GM23338 (cell line): Measurements from ENCODE around the gene MLLT3. TPM values are rescaled to one million over a fixed set of nuclear protein-coding genes. Genes with fewer than 3 reads are reported as not detected.

ENCODE experiments used
- ATAC-seq: fragments of 200-7000 bp; cut with Tn5 transposase; 3 replicates; pipeline ENCODE4 v1.9.1; 2020
- DNase-seq: peaks from one replicate; pipeline ENCODE4 v3.0.0-alpha.2; 2015; ENCODE audit warnings: low spot score
- H2AFZ ChIP-seq: fragments of 200-600 bp; sonication (generic); 2 replicates; pipeline ENCODE4 v1.8.0; 2016; ENCODE audit warnings: antibody characterized with exemption, mild to moderate bottlenecking, moderate library complexity
- H3F3A ChIP-seq: fragments of 200-600 bp; sonication (generic); replicated peaks from 2 replicates; pipeline ENCODE4 v1.8.0; 2017; ENCODE audit warnings: antibody characterized with exemption, mixed run types, low read depth
- H3K27ac ChIP-seq: fragments of 200-600 bp; sonication (generic); 2 replicates; pipeline ENCODE4 v1.6.1; 2016; ENCODE audit warnings: low read depth
- H3K27me3 ChIP-seq: fragments of 200-600 bp; sonication (generic); 2 replicates; pipeline ENCODE4 v1.8.0; 2016; ENCODE audit warnings: mild to moderate bottlenecking, mixed run types, moderate library complexity; ENCODE audit not compliant: insufficient read depth
- H3K36me3 ChIP-seq: fragments of 200-600 bp; sonication (generic); 2 replicates; pipeline ENCODE4 v1.8.0; 2016; ENCODE audit warnings: mild to moderate bottlenecking; ENCODE audit not compliant: insufficient read depth
- H3K4me1 ChIP-seq: fragments of 200-600 bp; sonication (generic); 2 replicates; pipeline ENCODE4 v1.8.0; 2016; ENCODE audit warnings: mild to moderate bottlenecking, moderate library complexity; ENCODE audit not compliant: insufficient read depth
- H3K4me2 ChIP-seq: fragments of 200-600 bp; sonication (generic); 2 replicates; pipeline ENCODE4 v1.7.1; 2017; ENCODE audit warnings: mixed run types
- H3K4me3 ChIP-seq: fragments of 200-600 bp; sonication (generic); 2 replicates; pipeline ENCODE4 v1.6.1; 2016; ENCODE audit warnings: mixed run types
- H3K79me2 ChIP-seq: fragments of 200-600 bp; sonication (generic); replicated peaks from 2 replicates; pipeline ENCODE4 v1.8.0; 2017; ENCODE audit warnings: mild to moderate bottlenecking; ENCODE audit not compliant: insufficient read depth
- H3K9me2 ChIP-seq: fragments of 200-600 bp; sonication (generic); 2 replicates; pipeline ENCODE4 v1.8.0; 2017; ENCODE audit not compliant: insufficient read depth
- H4K20me1 ChIP-seq: fragments of 200-600 bp; sonication (generic); replicated peaks from 2 replicates; pipeline ENCODE4 v1.8.0; 2017; ENCODE audit warnings: mild to moderate bottlenecking; ENCODE audit not compliant: insufficient read depth
- H3K27ac Mint-ChIP-seq: 2 replicates; pipeline ENCODE4 v1.8.0; 2020; ENCODE audit warnings: inconsistent platforms, mild to moderate bottlenecking, moderate library complexity, mixed read lengths
- H3K27me3 Mint-ChIP-seq: 3 replicates; pipeline ENCODE4 v1.8.0; 2022; ENCODE audit warnings: low read depth, mild to moderate bottlenecking, moderate library complexity, mixed read lengths, inconsistent platforms; ENCODE audit not compliant: insufficient read depth, poor library complexity
- H3K36me3 Mint-ChIP-seq: 3 replicates; pipeline ENCODE4 v1.8.0; 2021; ENCODE audit warnings: low read depth, mild to moderate bottlenecking, inconsistent platforms, moderate library complexity, mixed read lengths
- H3K4me1 Mint-ChIP-seq: 3 replicates; pipeline ENCODE4 v1.8.0; 2020; ENCODE audit warnings: mild to moderate bottlenecking, inconsistent platforms, mixed read lengths
- H3K4me3 Mint-ChIP-seq: 3 replicates; pipeline ENCODE4 v1.8.0; 2021; ENCODE audit warnings: moderate library complexity, mild to moderate bottlenecking, inconsistent platforms, mixed read lengths
- H3K9me3 Mint-ChIP-seq: 3 replicates; pipeline ENCODE4 v1.8.0; 2020; ENCODE audit warnings: moderate library complexity, mild to moderate bottlenecking, inconsistent platforms, mixed read lengths
- CREB1 ChIP-seq: fragments of 250-450 bp; sonication (Bioruptor Pico); IDR thresholded peaks from 2 replicates; pipeline ENCODE4 v1.5.0; 2020; ENCODE audit warnings: low read depth, mild to moderate bottlenecking, moderate library complexity
- CTCF ChIP-seq, 2 experiments: fragments of 200-600 bp in 1 of 2; sonication (generic) in 1 of 2; conservative IDR thresholded peaks; 2 replicates each; pipeline versions ENCODE4 v1.5.1 to v1.6.1; 2016 to 2017; ENCODE audit warnings: antibody characterized with exemption in 2 of 2, low read depth in 2 of 2, mild to moderate bottlenecking in 2 of 2, moderate library complexity in 1 of 2
- EZH2 ChIP-seq: fragments of 200-600 bp; sonication (generic); IDR thresholded peaks from one replicate; pipeline ENCODE4 v1.8.0; 2017; ENCODE audit warnings: antibody characterized with exemption, mild to moderate bottlenecking, low read depth; ENCODE audit not compliant: unreplicated experiment
- JUNB ChIP-seq: IDR thresholded peaks from one replicate; pipeline ENCODE4 v1.6.1; 2016; ENCODE audit warnings: antibody characterized with exemption; ENCODE audit not compliant: unreplicated experiment
- NANOG ChIP-seq: IDR thresholded peaks from 2 replicates; pipeline ENCODE4 v1.6.1; 2016; ENCODE audit warnings: antibody characterized with exemption, borderline replicate concordance
- POLR2AphosphoS5 ChIP-seq: IDR thresholded peaks from 2 replicates; pipeline ENCODE4 v1.6.1; 2016; ENCODE audit warnings: antibody characterized with exemption, low read depth
- STAT1 ChIP-seq: IDR thresholded peaks from one replicate; pipeline ENCODE4 v1.6.1; 2016; ENCODE audit warnings: antibody characterized with exemption; ENCODE audit not compliant: unreplicated experiment
- ZNF114 ChIP-seq: fragments of 250-450 bp; sonication (Bioruptor Pico); IDR thresholded peaks from 2 replicates; pipeline ENCODE4 v1.5.0; 2020; ENCODE audit warnings: mild to moderate bottlenecking, moderate library complexity
- ZNF331 ChIP-seq: fragments of 250-450 bp; sonication (Bioruptor Pico); IDR thresholded peaks from 2 replicates; pipeline ENCODE4 v1.5.0; 2020; ENCODE audit warnings: low read depth, mild to moderate bottlenecking, moderate library complexity
- polyA plus RNA-seq: library from polyadenylated mRNA; unstranded; fragments of >200 nt; fragmentation: Nextera tagmentation; extraction: Ambion mirVana; gene quantifications from 2 replicates; pipeline ENCODE4 v1.2.1, GENCODE V29; 2016
- total RNA-seq: library from RNA; depleted of rRNA; stranded (reverse); fragments of >200 nt; shearing (Covaris generic); gene quantifications from 2 replicates; pipeline ENCODE4 v1.2.3, GENCODE V29; 2014
- TF ChIP-seq, protein P1 (sequence below): fragments of 250-450 bp; sonication (Bioruptor Pico); IDR thresholded peaks from 2 replicates; pipeline ENCODE4 v1.5.0; 2020; ENCODE audit warnings: mild to moderate bottlenecking, moderate library complexity
- TF ChIP-seq, protein P2 (sequence below): IDR thresholded peaks from 2 replicates; pipeline ENCODE4 v1.6.1; 2016; ENCODE audit warnings: antibody characterized with exemption
- TF ChIP-seq, protein P3 (sequence below): IDR thresholded peaks from one replicate; pipeline ENCODE4 v1.6.1; 2018; ENCODE audit warnings: antibody characterized with exemption; ENCODE audit not compliant: unreplicated experiment

MLLT3 gene
- total and polyA plus RNA-seq, 2 experiments from 2014 or later, result 7.5 to 9.5 TPM

- TF ChIP-seq, protein P1, sequence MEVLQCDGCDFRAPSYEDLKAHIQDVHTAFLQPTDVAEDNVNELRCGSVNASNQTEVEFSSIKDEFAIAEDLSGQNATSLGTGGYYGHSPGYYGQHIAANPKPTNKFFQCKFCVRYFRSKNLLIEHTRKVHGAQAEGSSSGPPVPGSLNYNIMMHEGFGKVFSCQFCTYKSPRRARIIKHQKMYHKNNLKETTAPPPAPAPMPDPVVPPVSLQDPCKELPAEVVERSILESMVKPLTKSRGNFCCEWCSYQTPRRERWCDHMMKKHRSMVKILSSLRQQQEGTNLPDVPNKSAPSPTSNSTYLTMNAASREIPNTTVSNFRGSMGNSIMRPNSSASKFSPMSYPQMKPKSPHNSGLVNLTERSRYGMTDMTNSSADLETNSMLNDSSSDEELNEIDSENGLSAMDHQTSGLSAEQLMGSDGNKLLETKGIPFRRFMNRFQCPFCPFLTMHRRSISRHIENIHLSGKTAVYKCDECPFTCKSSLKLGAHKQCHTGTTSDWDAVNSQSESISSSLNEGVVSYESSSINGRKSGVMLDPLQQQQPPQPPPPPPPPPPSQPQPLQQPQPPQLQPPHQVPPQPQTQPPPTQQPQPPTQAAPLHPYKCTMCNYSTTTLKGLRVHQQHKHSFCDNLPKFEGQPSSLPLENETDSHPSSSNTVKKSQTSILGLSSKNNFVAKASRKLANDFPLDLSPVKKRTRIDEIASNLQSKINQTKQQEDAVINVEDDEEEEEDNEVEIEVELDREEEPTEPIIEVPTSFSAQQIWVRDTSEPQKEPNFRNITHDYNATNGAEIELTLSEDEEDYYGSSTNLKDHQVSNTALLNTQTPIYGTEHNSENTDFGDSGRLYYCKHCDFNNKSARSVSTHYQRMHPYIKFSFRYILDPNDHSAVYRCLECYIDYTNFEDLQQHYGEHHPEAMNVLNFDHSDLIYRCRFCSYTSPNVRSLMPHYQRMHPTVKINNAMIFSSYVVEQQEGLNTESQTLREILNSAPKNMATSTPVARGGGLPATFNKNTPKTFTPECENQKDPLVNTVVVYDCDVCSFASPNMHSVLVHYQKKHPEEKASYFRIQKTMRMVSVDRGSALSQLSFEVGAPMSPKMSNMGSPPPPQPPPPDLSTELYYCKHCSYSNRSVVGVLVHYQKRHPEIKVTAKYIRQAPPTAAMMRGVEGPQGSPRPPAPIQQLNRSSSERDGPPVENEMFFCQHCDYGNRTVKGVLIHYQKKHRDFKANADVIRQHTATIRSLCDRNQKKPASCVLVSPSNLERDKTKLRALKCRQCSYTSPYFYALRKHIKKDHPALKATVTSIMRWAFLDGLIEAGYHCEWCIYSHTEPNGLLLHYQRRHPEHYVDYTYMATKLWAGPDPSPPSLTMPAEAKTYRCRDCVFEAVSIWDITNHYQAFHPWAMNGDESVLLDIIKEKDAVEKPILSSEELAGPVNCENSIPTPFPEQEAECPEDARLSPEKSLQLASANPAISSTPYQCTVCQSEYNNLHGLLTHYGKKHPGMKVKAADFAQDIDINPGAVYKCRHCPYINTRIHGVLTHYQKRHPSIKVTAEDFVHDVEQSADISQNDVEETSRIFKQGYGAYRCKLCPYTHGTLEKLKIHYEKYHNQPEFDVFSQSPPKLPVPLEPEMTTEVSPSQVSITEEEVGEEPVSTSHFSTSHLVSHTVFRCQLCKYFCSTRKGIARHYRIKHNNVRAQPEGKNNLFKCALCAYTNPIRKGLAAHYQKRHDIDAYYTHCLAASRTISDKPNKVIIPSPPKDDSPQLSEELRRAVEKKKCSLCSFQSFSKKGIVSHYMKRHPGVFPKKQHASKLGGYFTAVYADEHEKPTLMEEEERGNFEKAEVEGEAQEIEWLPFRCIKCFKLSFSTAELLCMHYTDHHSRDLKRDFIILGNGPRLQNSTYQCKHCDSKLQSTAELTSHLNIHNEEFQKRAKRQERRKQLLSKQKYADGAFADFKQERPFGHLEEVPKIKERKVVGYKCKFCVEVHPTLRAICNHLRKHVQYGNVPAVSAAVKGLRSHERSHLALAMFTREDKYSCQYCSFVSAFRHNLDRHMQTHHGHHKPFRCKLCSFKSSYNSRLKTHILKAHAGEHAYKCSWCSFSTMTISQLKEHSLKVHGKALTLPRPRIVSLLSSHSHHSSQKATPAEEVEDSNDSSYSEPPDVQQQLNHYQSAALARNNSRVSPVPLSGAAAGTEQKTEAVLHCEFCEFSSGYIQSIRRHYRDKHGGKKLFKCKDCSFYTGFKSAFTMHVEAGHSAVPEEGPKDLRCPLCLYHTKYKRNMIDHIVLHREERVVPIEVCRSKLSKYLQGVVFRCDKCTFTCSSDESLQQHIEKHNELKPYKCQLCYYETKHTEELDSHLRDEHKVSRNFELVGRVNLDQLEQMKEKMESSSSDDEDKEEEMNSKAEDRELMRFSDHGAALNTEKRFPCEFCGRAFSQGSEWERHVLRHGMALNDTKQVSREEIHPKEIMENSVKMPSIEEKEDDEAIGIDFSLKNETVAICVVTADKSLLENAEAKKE (CRISPR knock-in tag), result no peak
- no peak for TF ChIP-seq EZH2
- TF ChIP-seq, protein P2, sequence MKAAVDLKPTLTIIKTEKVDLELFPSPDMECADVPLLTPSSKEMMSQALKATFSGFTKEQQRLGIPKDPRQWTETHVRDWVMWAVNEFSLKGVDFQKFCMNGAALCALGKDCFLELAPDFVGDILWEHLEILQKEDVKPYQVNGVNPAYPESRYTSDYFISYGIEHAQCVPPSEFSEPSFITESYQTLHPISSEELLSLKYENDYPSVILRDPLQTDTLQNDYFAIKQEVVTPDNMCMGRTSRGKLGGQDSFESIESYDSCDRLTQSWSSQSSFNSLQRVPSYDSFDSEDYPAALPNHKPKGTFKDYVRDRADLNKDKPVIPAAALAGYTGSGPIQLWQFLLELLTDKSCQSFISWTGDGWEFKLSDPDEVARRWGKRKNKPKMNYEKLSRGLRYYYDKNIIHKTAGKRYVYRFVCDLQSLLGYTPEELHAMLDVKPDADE, result no peak
- no peak for TF ChIP-seq ZNF114 (CRISPR knock-in tag)
These were observed 11.7 kb downstream of the MLLT3 start (continued) for GRCh38 chr9:20610591-20610990.

GRCh38 chr9:20608582-20608981, 13.7 kb downstream of the MLLT3 start:
- Histone ChIP-seq H3K27me3 (no peaks in the 10 kb centered on the region), H3K4me1 (peaks cover 8% of the 10 kb centered on the region; the same call in 1 of the 2 replicates), H2AFZ (no peak overlapping the region), H3K9me2 (no peaks in the 10 kb centered on the region), H3F3A (no peaks in the 10 kb centered on the region), H3K79me2 (no peaks in the 10 kb centered on the region), H4K20me1 (no peaks in the 10 kb centered on the region), H3K4me3 (no peak overlapping the region), H3K36me3 (no peaks in the 10 kb centered on the region), H3K27ac (no peak overlapping the region), H3K4me2 (no peak overlapping the region)
- Mint-ChIP-seq H3K4me3 (no peak overlapping the region), H3K27ac (no peak overlapping the region), H3K27me3 (no peaks in the 10 kb centered on the region), H3K4me1 (peaks cover 18% of the 10 kb centered on the region), H3K36me3 (no peaks in the 10 kb centered on the region), H3K9me3 (no peaks in the 10 kb centered on the region)
- no peak for DNase-seq
- no peak for ATAC-seq
- TF ChIP-seq CREB1 (CRISPR knock-in tag) (no peak), JUNB (no peak), POLR2AphosphoS5 (no peak), NANOG (no peak), STAT1 (no peak), ZNF331 (CRISPR knock-in tag) (no peak), ZNF114 (CRISPR knock-in tag) (no peak), EZH2 (no peak), CTCF (conservative IDR thresholded peaks at IDR 0.05; ENCODE audit: low read depth in 2 of 2) (no peak)
- TF ChIP-seq, protein P3, sequence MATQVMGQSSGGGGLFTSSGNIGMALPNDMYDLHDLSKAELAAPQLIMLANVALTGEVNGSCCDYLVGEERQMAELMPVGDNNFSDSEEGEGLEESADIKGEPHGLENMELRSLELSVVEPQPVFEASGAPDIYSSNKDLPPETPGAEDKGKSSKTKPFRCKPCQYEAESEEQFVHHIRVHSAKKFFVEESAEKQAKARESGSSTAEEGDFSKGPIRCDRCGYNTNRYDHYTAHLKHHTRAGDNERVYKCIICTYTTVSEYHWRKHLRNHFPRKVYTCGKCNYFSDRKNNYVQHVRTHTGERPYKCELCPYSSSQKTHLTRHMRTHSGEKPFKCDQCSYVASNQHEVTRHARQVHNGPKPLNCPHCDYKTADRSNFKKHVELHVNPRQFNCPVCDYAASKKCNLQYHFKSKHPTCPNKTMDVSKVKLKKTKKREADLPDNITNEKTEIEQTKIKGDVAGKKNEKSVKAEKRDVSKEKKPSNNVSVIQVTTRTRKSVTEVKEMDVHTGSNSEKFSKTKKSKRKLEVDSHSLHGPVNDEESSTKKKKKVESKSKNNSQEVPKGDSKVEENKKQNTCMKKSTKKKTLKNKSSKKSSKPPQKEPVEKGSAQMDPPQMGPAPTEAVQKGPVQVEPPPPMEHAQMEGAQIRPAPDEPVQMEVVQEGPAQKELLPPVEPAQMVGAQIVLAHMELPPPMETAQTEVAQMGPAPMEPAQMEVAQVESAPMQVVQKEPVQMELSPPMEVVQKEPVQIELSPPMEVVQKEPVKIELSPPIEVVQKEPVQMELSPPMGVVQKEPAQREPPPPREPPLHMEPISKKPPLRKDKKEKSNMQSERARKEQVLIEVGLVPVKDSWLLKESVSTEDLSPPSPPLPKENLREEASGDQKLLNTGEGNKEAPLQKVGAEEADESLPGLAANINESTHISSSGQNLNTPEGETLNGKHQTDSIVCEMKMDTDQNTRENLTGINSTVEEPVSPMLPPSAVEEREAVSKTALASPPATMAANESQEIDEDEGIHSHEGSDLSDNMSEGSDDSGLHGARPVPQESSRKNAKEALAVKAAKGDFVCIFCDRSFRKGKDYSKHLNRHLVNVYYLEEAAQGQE, result no peak
- TF ChIP-seq, protein P2, result no peak
